ENCODE results near the gene HCST.

Gene HCST, protein sequence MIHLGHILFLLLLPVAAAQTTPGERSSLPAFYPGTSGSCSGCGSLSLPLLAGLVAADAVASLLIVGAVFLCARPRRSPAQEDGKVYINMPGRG

DNA sequence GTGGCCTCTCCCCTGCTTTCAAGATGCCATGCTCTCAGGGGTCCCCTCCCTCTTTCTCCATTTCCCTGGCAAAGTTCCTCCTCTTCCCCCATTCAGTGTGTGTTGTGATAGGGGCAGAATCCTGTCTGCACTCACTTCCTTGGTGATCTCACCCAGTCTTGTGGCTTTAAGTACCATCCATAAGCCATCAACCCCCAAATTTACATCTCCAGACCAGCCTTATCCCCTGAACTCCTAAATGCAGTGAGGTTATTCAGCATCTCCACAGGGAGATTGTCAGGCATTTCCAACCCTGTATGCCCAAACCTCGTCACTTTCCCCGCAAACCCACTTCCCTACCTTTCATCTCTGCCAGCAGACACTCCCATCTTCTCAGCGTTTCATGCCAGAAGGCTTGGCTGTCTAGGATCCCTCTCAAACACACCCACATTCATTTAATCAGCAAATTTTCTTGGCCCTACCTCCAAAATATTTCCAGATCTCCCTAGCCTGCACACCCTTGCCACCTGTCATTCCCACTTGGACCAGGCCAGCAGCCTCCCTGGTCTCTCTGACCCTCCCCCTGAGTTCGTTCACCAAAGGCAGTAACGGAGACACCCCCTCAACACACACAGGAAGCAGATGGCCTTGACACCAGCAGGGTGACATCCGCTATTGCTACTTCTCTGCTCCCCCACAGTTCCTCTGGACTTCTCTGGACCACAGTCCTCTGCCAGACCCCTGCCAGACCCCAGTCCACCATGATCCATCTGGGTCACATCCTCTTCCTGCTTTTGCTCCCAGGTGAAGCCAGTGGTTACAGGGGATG lies at the start of gene HCST:
Gene HCST, plus strand, starts transcription at position 676 of the 808 bp plus-strand sequence. Its CDS starts 65 bp downstream, at position 741.
- TF ChIP-seq, protein P1, sequence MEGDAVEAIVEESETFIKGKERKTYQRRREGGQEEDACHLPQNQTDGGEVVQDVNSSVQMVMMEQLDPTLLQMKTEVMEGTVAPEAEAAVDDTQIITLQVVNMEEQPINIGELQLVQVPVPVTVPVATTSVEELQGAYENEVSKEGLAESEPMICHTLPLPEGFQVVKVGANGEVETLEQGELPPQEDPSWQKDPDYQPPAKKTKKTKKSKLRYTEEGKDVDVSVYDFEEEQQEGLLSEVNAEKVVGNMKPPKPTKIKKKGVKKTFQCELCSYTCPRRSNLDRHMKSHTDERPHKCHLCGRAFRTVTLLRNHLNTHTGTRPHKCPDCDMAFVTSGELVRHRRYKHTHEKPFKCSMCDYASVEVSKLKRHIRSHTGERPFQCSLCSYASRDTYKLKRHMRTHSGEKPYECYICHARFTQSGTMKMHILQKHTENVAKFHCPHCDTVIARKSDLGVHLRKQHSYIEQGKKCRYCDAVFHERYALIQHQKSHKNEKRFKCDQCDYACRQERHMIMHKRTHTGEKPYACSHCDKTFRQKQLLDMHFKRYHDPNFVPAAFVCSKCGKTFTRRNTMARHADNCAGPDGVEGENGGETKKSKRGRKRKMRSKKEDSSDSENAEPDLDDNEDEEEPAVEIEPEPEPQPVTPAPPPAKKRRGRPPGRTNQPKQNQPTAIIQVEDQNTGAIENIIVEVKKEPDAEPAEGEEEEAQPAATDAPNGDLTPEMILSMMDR (IDR thresholded peaks at IDR 0.05; ENCODE audit: control extremely low read depth, extremely low read depth, low read depth, missing control alignments), result no peak
- no peak for DNase-seq (ENCODE audit: extremely low spot score)
- POLR2A ChIA-PET, result no interaction called here
- CTCF ChIA-PET, result interaction anchor here (2.5 kb wide), 1 partner anchor 29 kb away, joined by 10 read pairs; no protein-coding TSS in a partner anchor

DNA sequence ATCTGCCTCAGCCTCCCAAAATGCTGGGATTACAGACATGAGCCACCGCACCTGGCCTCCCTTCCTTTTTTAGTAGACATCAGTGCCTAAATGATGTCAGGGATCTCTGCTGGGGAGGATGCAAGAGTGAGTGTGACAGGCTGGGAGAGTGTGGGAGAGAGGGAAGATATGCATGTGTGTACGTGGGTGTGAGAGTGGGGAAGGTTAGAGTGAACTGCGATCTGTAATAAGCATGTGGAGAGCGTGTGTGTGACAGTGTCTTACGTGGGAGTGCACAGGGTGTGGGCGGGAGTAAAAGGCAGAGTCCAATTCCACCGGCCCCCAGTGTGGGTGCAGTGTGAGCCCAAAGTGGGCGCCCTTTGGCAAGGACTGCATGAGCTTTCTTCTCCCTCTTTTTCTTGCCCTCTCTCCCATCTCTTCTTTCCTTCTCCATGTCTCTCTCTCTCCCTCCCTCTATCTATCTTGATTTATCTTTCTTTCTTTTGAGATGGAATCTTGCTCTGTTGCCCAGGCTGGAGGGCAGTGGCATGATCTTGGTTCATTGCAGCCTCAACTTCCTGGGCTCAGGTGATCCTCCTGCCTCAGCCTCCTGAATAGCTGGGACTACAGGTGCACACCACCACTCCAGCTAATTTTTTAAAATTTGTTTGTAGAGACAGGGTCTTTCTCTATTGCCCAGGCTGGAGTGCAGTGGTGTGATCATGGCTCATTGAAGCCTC lies 49.1 kb upstream of the HCST start:
- TF ChIP-seq, protein P1 (IDR thresholded peaks at IDR 0.05; ENCODE audit: control extremely low read depth, extremely low read depth, low read depth, missing control alignments), result no peak
- CTCF ChIA-PET, result interaction anchor here (1.2 kb wide), 1 partner anchor 27 kb away, joined by 3 read pairs; no protein-coding TSS in a partner anchor
- POLR2A ChIA-PET, result no interaction called here
- no peak for DNase-seq (ENCODE audit: extremely low spot score)

DNA sequence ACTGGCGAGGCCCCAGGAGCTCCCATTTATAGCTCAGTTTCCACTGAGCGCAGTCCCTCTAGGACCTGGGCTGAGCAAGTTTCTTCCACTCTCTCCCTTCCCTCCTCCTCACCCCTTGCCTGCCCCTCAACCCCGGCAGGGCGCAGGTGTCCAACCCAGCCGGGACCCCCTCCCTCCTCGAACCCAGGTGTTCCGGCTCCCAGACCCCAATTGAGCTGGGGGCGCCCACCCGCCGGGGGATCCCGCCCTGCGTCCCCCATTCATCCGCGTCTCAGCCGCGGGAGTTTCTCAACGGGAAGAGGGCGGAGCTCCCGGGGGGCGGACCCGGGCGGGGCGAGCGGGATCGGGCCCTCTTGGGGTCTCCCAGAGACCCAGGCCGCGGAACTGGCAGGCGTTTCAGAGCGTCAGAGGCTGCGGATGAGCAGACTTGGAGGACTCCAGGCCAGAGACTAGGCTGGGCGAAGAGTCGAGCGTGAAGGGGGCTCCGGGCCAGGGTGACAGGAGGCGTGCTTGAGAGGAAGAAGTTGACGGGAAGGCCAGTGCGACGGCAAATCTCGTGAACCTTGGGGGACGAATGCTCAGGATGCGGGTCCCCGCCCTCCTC lies 45.7 kb upstream of the HCST start, which contains the start of gene KIRREL2:
Gene KIRREL2, plus strand, starts transcription at position 366 of the 604 bp plus-strand sequence. Its CDS starts 209 bp downstream, at position 575.
- TF ChIP-seq, protein P1 (IDR thresholded peaks at IDR 0.05; ENCODE audit: control extremely low read depth, extremely low read depth, low read depth, missing control alignments), result no peak
- CTCF ChIA-PET, result interaction anchor here (0.8 to 1.8 kb wide), 3 partner anchors 25 to 162 kb away, joined by 3 to 5 read pairs (median 4); no protein-coding TSS in a partner anchor
- POLR2A ChIA-PET, result interaction anchor here (0.5 kb wide), 1 partner anchor 180 kb away, joined by 3 read pairs; no protein-coding TSS in a partner anchor
- peak; percentile 46 for DNase-seq (ENCODE audit: extremely low spot score)

DNA sequence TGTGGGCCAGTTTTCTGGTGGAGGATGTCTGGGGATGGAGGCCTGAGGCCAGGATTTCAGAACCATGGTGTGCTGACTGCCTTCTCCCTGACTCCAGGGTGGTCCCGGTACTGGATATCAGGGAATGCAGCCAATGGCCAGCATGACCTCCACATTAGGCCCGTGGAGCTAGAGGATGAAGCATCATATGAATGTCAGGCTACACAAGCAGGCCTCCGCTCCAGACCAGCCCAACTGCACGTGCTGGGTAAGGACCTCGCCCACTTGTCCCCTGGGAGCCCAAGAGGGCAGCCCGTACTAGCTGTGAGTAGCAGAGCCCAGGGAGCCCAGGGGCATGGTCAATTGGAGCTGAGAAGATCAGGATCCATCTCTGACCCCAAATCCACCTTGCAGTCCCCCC lies 44.0 kb upstream of the HCST start:
- no peak for DNase-seq (ENCODE audit: extremely low spot score)
- POLR2A ChIA-PET, result no interaction called here
- TF ChIP-seq, protein P1 (IDR thresholded peaks at IDR 0.05; ENCODE audit: control extremely low read depth, extremely low read depth, low read depth, missing control alignments), result no peak
- CTCF ChIA-PET, result interaction anchor here (1.8 kb wide), 1 partner anchor 73 kb away, joined by 5 read pairs; no protein-coding TSS in a partner anchor

DNA sequence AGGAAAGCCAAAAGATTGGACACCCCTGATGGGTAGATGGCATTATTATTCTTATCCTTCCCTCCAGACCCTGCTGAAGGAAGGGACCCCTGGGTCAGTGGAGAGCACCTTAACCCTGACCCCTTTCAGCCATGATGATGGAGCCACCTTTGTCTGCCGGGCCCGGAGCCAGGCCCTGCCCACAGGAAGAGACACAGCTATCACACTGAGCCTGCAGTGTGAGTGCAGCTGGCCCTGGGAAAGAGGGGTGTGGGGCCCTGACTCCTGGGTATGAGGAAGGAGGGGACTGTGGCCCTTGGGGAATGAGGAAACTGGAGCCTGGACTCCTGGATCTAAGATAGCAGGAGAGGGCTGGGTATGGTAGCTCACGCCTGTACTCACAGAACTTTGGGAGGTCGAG lies 42.9 kb upstream of the HCST start:
- ChIA-PET CTCF (no interaction called here), POLR2A (interaction anchor here (0.6 kb wide), 1 partner anchor 198 kb away, joined by 4 read pairs; no protein-coding TSS in a partner anchor)
- no peak for DNase-seq (ENCODE audit: extremely low spot score)
- TF ChIP-seq, protein P1 (IDR thresholded peaks at IDR 0.05; ENCODE audit: control extremely low read depth, extremely low read depth, low read depth, missing control alignments), result no peak

DNA sequence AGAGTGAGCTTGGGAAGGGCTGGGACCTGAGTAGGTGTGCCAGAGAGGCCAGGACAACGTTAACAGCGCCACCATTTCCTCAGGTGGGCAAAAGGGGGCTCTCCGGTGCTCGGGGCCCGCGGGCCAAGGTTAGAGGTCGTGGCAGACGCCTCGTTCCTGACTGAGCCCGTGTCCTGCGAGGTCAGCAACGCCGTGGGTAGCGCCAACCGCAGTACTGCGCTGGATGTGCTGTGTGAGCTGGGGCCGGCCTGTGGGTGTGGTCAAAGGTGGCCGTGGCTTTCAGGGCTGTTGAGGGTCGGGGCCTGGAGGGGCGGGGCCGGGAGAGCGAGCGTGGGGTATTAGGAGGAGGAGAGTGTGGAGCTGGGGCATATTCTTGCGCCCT lies 41.9 kb upstream of the HCST start:
- ChIA-PET CTCF (no interaction called here), POLR2A (no interaction called here)
- no peak for DNase-seq (ENCODE audit: extremely low spot score)

More for the DNA sequence above, 41.9 kb upstream of the HCST start:
- TF ChIP-seq, protein P1 (IDR thresholded peaks at IDR 0.05; ENCODE audit: control extremely low read depth, extremely low read depth, low read depth, missing control alignments), result no peak

Measured in GM10248 (cell line).